ENCODE data around the gene DYNLRB1.

The DYNLRB1 gene

GRCh38 chr20:34532756-34533155, 16.5 kb downstream of the DYNLRB1 start:
- DNase-seq (ENCODE audit: low read depth in 2 of 3, low spot score in 2 of 3), result no peak

- DNase-seq (ENCODE audit: low read depth in 2 of 3, low spot score in 2 of 3), result no peak
These were observed 18.4 kb downstream of the DYNLRB1 start for GRCh38 chr20:34534391-34535165.

- no peak for DNase-seq (ENCODE audit: low read depth in 2 of 3, low spot score in 2 of 3)
These were observed 19.1 kb downstream of the DYNLRB1 start for GRCh38 chr20:34535301-34535840.

- DNase-seq (ENCODE audit: low read depth in 2 of 3, low spot score in 2 of 3), result no peak
These were observed 19.6 kb downstream of the DYNLRB1 start for GRCh38 chr20:34535857-34536256.

- DNase-seq (ENCODE audit: low read depth in 2 of 3, low spot score in 2 of 3), result no peak
These were observed 20.7 kb downstream of the DYNLRB1 start for GRCh38 chr20:34536798-34537394.

GRCh38 chr20:34537651-34538050, 21.4 kb downstream of the DYNLRB1 start:
- no peak for DNase-seq (ENCODE audit: low read depth in 2 of 3, low spot score in 2 of 3)

- peak in 1 of 3 experiments; percentile 44 for DNase-seq (ENCODE audit: low read depth in 2 of 3, low spot score in 2 of 3)
These were observed 22.5 kb downstream of the DYNLRB1 start for GRCh38 chr20:34538671-34539123.

GRCh38 chr20:34539756-34540155, 23.5 kb downstream of the DYNLRB1 start:
- DNase-seq (ENCODE audit: low read depth in 2 of 3, low spot score in 2 of 3), result no peak

- no peak for DNase-seq (ENCODE audit: low read depth in 2 of 3, low spot score in 2 of 3)
These were observed 24.5 kb downstream of the DYNLRB1 start for GRCh38 chr20:34540596-34541263.

GRCh38 chr20:34541264-34541901, 25.2 kb downstream of the DYNLRB1 start:
- no peak for DNase-seq (ENCODE audit: low read depth in 2 of 3, low spot score in 2 of 3)

- DNase-seq (ENCODE audit: low read depth in 2 of 3, low spot score in 2 of 3), result no peak
These were observed 25.7 kb downstream of the DYNLRB1 start for GRCh38 chr20:34541917-34542316.

- DNase-seq (ENCODE audit: low read depth in 2 of 3, low spot score in 2 of 3), result no peak
These were observed 26.2 kb downstream of the DYNLRB1 start for GRCh38 chr20:34542439-34542838.

GRCh38 chr20:34543463-34544056, 27.3 kb downstream of the DYNLRB1 start:
- DNase-seq (ENCODE audit: low read depth in 2 of 3, low spot score in 2 of 3), result no peak

GRCh38 chr20:34544109-34544796, 28.0 kb downstream of the DYNLRB1 start:
- DNase-seq (ENCODE audit: low read depth in 2 of 3, low spot score in 2 of 3), result no peak

- DNase-seq (ENCODE audit: low read depth in 2 of 3, low spot score in 2 of 3), result no peak
These were observed 30.5 kb downstream of the DYNLRB1 start for GRCh38 chr20:34546751-34547181.

GRCh38 chr20:34547844-34548613, 31.8 kb downstream of the DYNLRB1 start:
- no peak for DNase-seq (ENCODE audit: low read depth in 2 of 3, low spot score in 2 of 3)

- DNase-seq (ENCODE audit: low read depth in 2 of 3, low spot score in 2 of 3), result no peak
These were observed 33.2 kb downstream of the DYNLRB1 start for GRCh38 chr20:34549291-34549928.

- no peak for DNase-seq (ENCODE audit: low read depth in 2 of 3, low spot score in 2 of 3)
These were observed 33.7 kb downstream of the DYNLRB1 start for GRCh38 chr20:34549929-34550305.

GRCh38 chr20:34552569-34552968, 36.3 kb downstream of the DYNLRB1 start:
- no peak for DNase-seq (ENCODE audit: low read depth in 2 of 3, low spot score in 2 of 3)
